A549 (cell line): Measurements from ENCODE around the gene FSTL4. TPM values are rescaled to one million over a fixed set of nuclear protein-coding genes. Genes with fewer than 3 reads are reported as not detected.

Source experiments
- ATAC-seq, 2 experiments: fragments of 200-7000 bp in 1 of 2; fragments of >200 bp in 1 of 2; cut with Nextera tagmentation in 1 of 2; cut with Tn5 transposase in 1 of 2; 3 replicates each; pipeline versions ENCODE4 v1.8.0 to v1.9.1; 2018 to 2020; ENCODE audit warnings: mild to moderate bottlenecking in 1 of 2, moderate library complexity in 1 of 2
- CTCF ChIA-PET: fragments of 300-600 bp; sonication (Branson Sonifier 250); formaldehyde crosslinking; extraction: SDS; loops from one replicate; lab custom pipeline; 2021; ENCODE audit warnings: antibody characterized with exemption, inconsistent platforms; lab: Yijun Ruan, JAX
- POLR2A ChIA-PET: fragments of 350-600 bp; formaldehyde crosslinking; extraction: SDS; loops from one replicate; lab custom pipeline; 2021; ENCODE audit warnings: antibody characterized with exemption, inconsistent platforms; lab: Yijun Ruan, JAX
- DNase-seq, 2 experiments: peaks; one replicate each; pipeline versions ENCODE4 v3.0.0 to v3.0.0-alpha.2; 2011 to 2016; ENCODE audit warnings: low read depth in 1 of 2, low spot score in 1 of 2
- FAIRE-seq: peaks from 2 replicates; lab custom pipeline; 2011; peaks lifted over from hg19 to GRCh38; lab: Jason Lieb, UNC
- H3K27ac ChIP-seq, 2 experiments: fragments of >200 bp; sonication (Bioruptor Twin); formaldehyde crosslinking; 3 replicates each; pipeline ENCODE4 v1.5.1; 2016 to 2017
- H3K4me1 ChIP-seq: fragments of >200 bp; sonication (Bioruptor Twin); formaldehyde crosslinking; 3 replicates; pipeline ENCODE4 v1.6.1; 2016
- H3K4me2 ChIP-seq: fragments of >200 bp; sonication (Bioruptor Twin); formaldehyde crosslinking; 3 replicates; pipeline ENCODE4 v1.6.1; 2016
- H3K4me3 ChIP-seq: fragments of >200 bp; sonication (Bioruptor Twin); formaldehyde crosslinking; 3 replicates; pipeline ENCODE4 v1.5.1; 2016
- H3K9me3 ChIP-seq: fragments of >200 bp; sonication (Bioruptor Twin); formaldehyde crosslinking; 3 replicates; pipeline ENCODE4 v1.6.1; 2016
- CBX8 ChIP-seq: fragments of 200-600 bp; sonication (generic); IDR thresholded peaks from 2 replicates; pipeline ENCODE4 v1.6.1; 2016
- CTCF ChIP-seq: fragments of >200 bp; sonication (Bioruptor Twin); formaldehyde crosslinking; IDR thresholded peaks from 3 replicates; pipeline ENCODE4 v1.5.1; 2016
- E2F6 ChIP-seq: IDR thresholded peaks from 2 replicates; pipeline ENCODE4 v1.6.1; 2012; ENCODE audit warnings: low read depth, borderline replicate concordance
- EHF ChIP-seq: fragments of 250-450 bp; sonication (Bioruptor Pico); IDR thresholded peaks from 2 replicates; pipeline ENCODE4 v1.5.0; 2020; ENCODE audit warnings: mild to moderate bottlenecking
- ELK1 ChIP-seq: fragments of 150-350 bp; IDR thresholded peaks from 2 replicates; pipeline ENCODE4 v1.6.1; 2014; ENCODE audit warnings: low read depth, mild to moderate bottlenecking, low read length
- GATA3 ChIP-seq: IDR thresholded peaks from 2 replicates; pipeline ENCODE4 v1.6.1; 2012; ENCODE audit warnings: borderline replicate concordance
- HES2 ChIP-seq: fragments of >200 bp; sonication (Bioruptor Twin); formaldehyde crosslinking; IDR thresholded peaks from 2 replicates; pipeline ENCODE4 v1.6.1; 2016
- HEYL ChIP-seq: fragments of 250-450 bp; sonication (Bioruptor Pico); IDR thresholded peaks from 2 replicates; pipeline ENCODE4 v1.8.0; 2021; ENCODE audit warnings: mild to moderate bottlenecking, moderate library complexity
- HMGXB4 ChIP-seq: fragments of 250-450 bp; sonication (Bioruptor Pico); IDR thresholded peaks from 2 replicates; pipeline ENCODE4 v1.5.0; 2021; ENCODE audit warnings: mild to moderate bottlenecking, moderate library complexity, borderline replicate concordance
- HOXB5 ChIP-seq: fragments of 250-450 bp; sonication (Bioruptor Pico); IDR thresholded peaks from 2 replicates; pipeline ENCODE4 v1.5.0; 2020; ENCODE audit warnings: mild to moderate bottlenecking, moderate library complexity
- KDM5A ChIP-seq: fragments of 200-600 bp; sonication (generic); IDR thresholded peaks from 2 replicates; pipeline ENCODE4 v1.6.1; 2016; ENCODE audit warnings: antibody characterized with exemption, mild to moderate bottlenecking
- MAX ChIP-seq: IDR thresholded peaks from 2 replicates; pipeline ENCODE4 v1.6.1; 2012
- MAZ ChIP-seq: fragments of 150-350 bp; IDR thresholded peaks from 2 replicates; pipeline ENCODE4 v1.6.1; 2014; ENCODE audit warnings: antibody characterized with exemption, low read depth, low read length, borderline replicate concordance
- MYC ChIP-seq: IDR thresholded peaks from 2 replicates; pipeline ENCODE4 v1.6.1; 2012; ENCODE audit warnings: mild to moderate bottlenecking, inconsistent platforms, low read length, improper control_type of control experiment, borderline replicate concordance
- NPAS2 ChIP-seq: fragments of 250-450 bp; sonication (Bioruptor Pico); IDR thresholded peaks from 2 replicates; pipeline ENCODE4 v1.8.0; 2022; ENCODE audit warnings: mild to moderate bottlenecking, moderate library complexity, borderline replicate concordance
- PHF8 ChIP-seq: fragments of 200-600 bp; sonication (generic); IDR thresholded peaks from 2 replicates; pipeline ENCODE4 v1.6.1; 2016; ENCODE audit warnings: low read depth, mild to moderate bottlenecking, antibody characterized with exemption, moderate library complexity, borderline replicate concordance
- RAD21 ChIP-seq, 2 experiments: fragments of >200 bp in 1 of 2; sonication (Bioruptor Twin) in 1 of 2; formaldehyde crosslinking in 1 of 2; IDR thresholded peaks in 1 of 2; conservative IDR thresholded peaks in 1 of 2; 2 replicates in 1 of 2; 3 replicates in 1 of 2; pipeline ENCODE4 v1.6.1; 2012 to 2018; ENCODE audit warnings: inconsistent platforms in 1 of 2
- RARB ChIP-seq: fragments of 250-450 bp; sonication (Bioruptor Pico); IDR thresholded peaks from 2 replicates; pipeline ENCODE4 v1.8.0; 2021; ENCODE audit warnings: mild to moderate bottlenecking, moderate library complexity
- RCOR1 ChIP-seq: fragments of 150-350 bp; IDR thresholded peaks from 2 replicates; pipeline ENCODE4 v1.6.1; 2014; ENCODE audit warnings: antibody characterized with exemption, low read length, low read depth
- RFX5 ChIP-seq: fragments of 450-650 bp; IDR thresholded peaks from 2 replicates; pipeline ENCODE4 v1.7.1; 2014; ENCODE audit warnings: antibody characterized with exemption, mild to moderate bottlenecking, moderate library complexity
- SREBF2 ChIP-seq: fragments of 450-650 bp; IDR thresholded peaks from 2 replicates; pipeline ENCODE4 v1.6.1; 2014; ENCODE audit warnings: mild to moderate bottlenecking, moderate library complexity
- TP53 ChIP-seq: fragments of 250-450 bp; sonication (Bioruptor Pico); IDR thresholded peaks from 2 replicates; pipeline ENCODE4 v1.5.0; 2021; ENCODE audit warnings: mild to moderate bottlenecking, moderate library complexity
- USF2 ChIP-seq: fragments of 450-650 bp; IDR thresholded peaks from 2 replicates; pipeline ENCODE4 v1.6.1; 2014; ENCODE audit warnings: antibody characterized with exemption
- ZC3H11A ChIP-seq: fragments of 450-650 bp; IDR thresholded peaks from 2 replicates; pipeline ENCODE4 v1.6.1; 2014; ENCODE audit warnings: antibody characterized with exemption, mild to moderate bottlenecking
- ZSCAN20 ChIP-seq: fragments of 250-450 bp; sonication (Bioruptor Pico); IDR thresholded peaks from 2 replicates; pipeline ENCODE4 v1.8.0; 2022; ENCODE audit warnings: mild to moderate bottlenecking, moderate library complexity
- whole genome bisulfite sequencing: methylation state at CpG from one replicate; pipeline ENCODE4 v1.1.6; 2017; ENCODE audit errors: missing lambda C conversion rate; 5-methylcytosine and 5-hydroxymethylcytosine counted together
- polyA plus RNA-seq, 4 experiments: library from polyadenylated mRNA; depleted of rRNA in 3 of 4; stranded (reverse); fragments of >200 nt; fragmentation: RNase III in 1 of 4; extraction: RNeasy Plus Mini Kit Qiagen cat#74134 plus additional on column Dnase treatment in 1 of 4; gene quantifications; 2 replicates in 3 of 4; 3 replicates in 1 of 4; pipeline ENCODE4 v1.2.3, GENCODE V29; 2011 to 2017

Gene FSTL4
- polyA plus RNA-seq, 2 of the 4 experiments (the other 2 are of a cell fraction), result 1.6 to 1.8 TPM

- no peak for DNase-seq
- no peaks in the 10 kb centered on the region for H3K4me1 ChIP-seq
- no peak overlapping the region for H3K4me3 ChIP-seq
- no peak for TF ChIP-seq RAD21 (conservative IDR thresholded peaks at IDR 0.05 in 1 of 2, IDR thresholded peaks at IDR 0.05 in 1 of 2)
- no peak for TF ChIP-seq MAZ
- no peak for TF ChIP-seq ZSCAN20 (CRISPR knock-in tag)
- no peak for TF ChIP-seq HOXB5 (CRISPR knock-in tag)
- no peak for TF ChIP-seq KDM5A
- TF ChIP-seq MAX, result no peak
- no peak for TF ChIP-seq HES2
- peak; percentile 39 for TF ChIP-seq USF2
- no peak for ATAC-seq
- ChIA-PET CTCF (interaction anchor here (1.1 to 3.7 kb wide), 2 partner anchors 23 to 339 kb away, joined by 3 to 8 read pairs; no protein-coding TSS in a partner anchor), POLR2A (no interaction called here)
- no peak overlapping the region for H3K27ac ChIP-seq
- no peaks in the 10 kb centered on the region for H3K9me3 ChIP-seq
- 65% methylated on average over 6 of the region's 6 CpGs for WGBS
- FAIRE-seq, result no peak
- H3K4me2 ChIP-seq, result no peak overlapping the region
These were observed 82.1 kb downstream of the FSTL4 start for GRCh38 chr5:133530270-133530669.

- ChIA-PET CTCF (interaction anchor here (3.7 kb wide), 1 partner anchor 24 kb away, joined by 8 read pairs; no protein-coding TSS in a partner anchor), POLR2A (no interaction called here)
- 9% methylated on average over 3 of the region's 4 CpGs for WGBS
- Histone ChIP-seq H3K4me2 (no peak overlapping the region), H3K4me1 (no peaks in the 10 kb centered on the region), H3K4me3 (no peak overlapping the region), H3K9me3 (no peaks in the 10 kb centered on the region), H3K27ac (no peak overlapping the region)
- TF ChIP-seq MYC, result no peak
- TF ChIP-seq HOXB5 (CRISPR knock-in tag), result no peak
- no peak for TF ChIP-seq EHF (CRISPR knock-in tag)
- TF ChIP-seq ZC3H11A, result no peak
- TF ChIP-seq CBX8, result no peak
- no peak for TF ChIP-seq SREBF2
- TF ChIP-seq HMGXB4 (CRISPR knock-in tag), result no peak
- no peak for TF ChIP-seq NPAS2 (CRISPR knock-in tag)
- TF ChIP-seq RCOR1, result no peak
- no peak for TF ChIP-seq RFX5
- TF ChIP-seq RARB (CRISPR knock-in tag), result no peak
- TF ChIP-seq GATA3, result no peak
- TF ChIP-seq CTCF, result no peak
- no peak for TF ChIP-seq ELK1
- no peak for TF ChIP-seq E2F6
- TF ChIP-seq PHF8, result no peak
- no peak for TF ChIP-seq HEYL (CRISPR knock-in tag)
- no peak for TF ChIP-seq TP53 (CRISPR knock-in tag)
- DNase-seq (no peak), FAIRE-seq (no peak), ATAC-seq (no peak)
These were observed 83.5 kb downstream of the FSTL4 start for GRCh38 chr5:133528841-133529240.
